ENCODE results near the gene CDCA3. TPM values are rescaled to one million over a fixed set of nuclear protein-coding genes. Genes with fewer than 3 reads are reported as not detected.

Gene CDCA3
- total RNA-seq, 1 experiment from 2014 or later = 92.0 TPM

- Histone ChIP-seq H3K27ac (ENCODE audit: low read length) (peak overlapping the region; percentile 52), H3K36me3 (ENCODE audit: low read depth, low read length) (peaks cover 28% of the 10 kb centered on the region), H3K27me3 (ENCODE audit: low read length) (no peaks in the 10 kb centered on the region), H3K79me2 (ENCODE audit: low read length) (peaks cover 55% of the 10 kb centered on the region), H3K9me2 (replicated peaks; ENCODE audit: low read length) (no peaks in the 10 kb centered on the region), H3K4me3 (ENCODE audit: low read length) (peak overlapping the region; percentile 86), H3K9me3 (ENCODE audit: low read length) (no peaks in the 10 kb centered on the region), H3K4me1 (ENCODE audit: insufficient read depth, low read length) (peaks cover 23% of the 10 kb centered on the region), H3F3A (ENCODE audit: low read length, unreplicated experiment) (no peaks in the 10 kb centered on the region), H3K4me2 (ENCODE audit: low read length) (peak overlapping the region; percentile 99), H2AFZ (ENCODE audit: low read length) (peak overlapping the region; percentile 71), H3K9ac (ENCODE audit: low read length) (peak overlapping the region; percentile 76), H4K20me1 (ENCODE audit: low read length) (no peaks in the 10 kb centered on the region)
- ATAC-seq = peak; percentile 2; the same call in 1 of the 2 replicates
- no TSS peak for BruUV-seq (replicated peaks)
- peak; percentile 54 for DNase-seq
- intact Hi-C loops (cut with micrococcal nuclease) = loop anchor here (5.0 kb wide), 2 partner anchors 101 to 154 kb away; partner anchors contain the start of gene MLF2
- ChIA-PET POLR2A (ENCODE audit: unreplicated experiment) (interaction anchor here (0.5 kb wide), 3 partner anchors 18 to 163 kb away, joined by 3 to 13 read pairs (median 9); partner anchors contain the start of gene ZNF384), CTCF (interaction anchor here (1.0 to 1.7 kb wide), 3 partner anchors 16 to 38 kb away, joined by 4 to 12 read pairs (median 7); partner anchors contain the start of gene SPSB2)
- TF ChIP-seq EZH2phosphoT487 (IDR thresholded peaks at IDR 0.05; ENCODE audit: borderline replicate concordance, low read length) = no peak
- TF ChIP-seq EZH2 (IDR thresholded peaks at IDR 0.05; ENCODE audit: low read length, unreplicated experiment) = no peak
- TF ChIP-seq CTCF (conservative IDR thresholded peaks at IDR 0.05; ENCODE audit: low read depth, low read length) = no peak
These were observed 1.7 kb upstream of the CDCA3 start for GRCh38 chr12:6852651-6853354.

- POLR2A ChIA-PET (ENCODE audit: unreplicated experiment) = interaction anchor here (0.5 to 0.6 kb wide), 6 partner anchors 18 to 163 kb away, joined by 3 to 13 read pairs (median 4); partner anchors contain the start of genes PTMS and ZNF384
- CTCF ChIA-PET = interaction anchor here (0.5 to 1.7 kb wide), 5 partner anchors 16 to 97 kb away, joined by 4 to 12 read pairs (median 4); partner anchors contain the start of gene SPSB2
- BruUV-seq (replicated peaks) = TSS peak; percentile 80
- TF ChIP-seq EZH2 (IDR thresholded peaks at IDR 0.05; ENCODE audit: low read length, unreplicated experiment) (no peak), EZH2phosphoT487 (IDR thresholded peaks at IDR 0.05; ENCODE audit: borderline replicate concordance, low read length) (no peak), CTCF (conservative IDR thresholded peaks at IDR 0.05; ENCODE audit: low read depth, low read length) (no peak)
- Histone ChIP-seq H3F3A (ENCODE audit: low read length, unreplicated experiment) (no peaks in the 10 kb centered on the region), H4K20me1 (ENCODE audit: low read length) (no peaks in the 10 kb centered on the region), H3K27me3 (ENCODE audit: low read length) (no peaks in the 10 kb centered on the region), H3K36me3 (ENCODE audit: low read depth, low read length) (peaks cover 21% of the 10 kb centered on the region; the same call in 1 of the 2 replicates), H3K4me2 (ENCODE audit: low read length) (peak within 1 kb of the TSS; percentile 99), H3K79me2 (ENCODE audit: low read length) (peaks cover 55% of the 10 kb centered on the region), H2AFZ (ENCODE audit: low read length) (peak within 1 kb of the TSS; percentile 98), H3K9ac (ENCODE audit: low read length) (peak within 1 kb of the TSS; percentile 79), H3K27ac (ENCODE audit: low read length) (peak within 1 kb of the TSS; percentile 61), H3K9me3 (ENCODE audit: low read length) (no peaks in the 10 kb centered on the region), H3K9me2 (replicated peaks; ENCODE audit: low read length) (no peaks in the 10 kb centered on the region), H3K4me1 (ENCODE audit: insufficient read depth, low read length) (peaks cover 23% of the 10 kb centered on the region), H3K4me3 (ENCODE audit: low read length) (peak within 1 kb of the TSS; percentile 86)
- peak; percentile 77 for ATAC-seq
- DNase-seq = peak; percentile 98
- intact Hi-C loops (cut with micrococcal nuclease) = loop anchor here (5.0 kb wide), 2 partner anchors 100 to 155 kb away; partner anchors contain the start of gene MLF2
These were observed 1.0 kb upstream of the CDCA3 start, which contains the start of gene USP5 for GRCh38 chr12:6851921-6852650. Gene USP5 (plus strand): TSS chr12:6852150. CDS start chr12:6852180, 30 bp downstream.

Measured in PC-3 (cell line).